Activated B cell treated with CpG ODN at 0.5 μM for 24 hours (primary cell): ENCODE results near the gene XIRP1. TPM values are rescaled to one million over a fixed set of nuclear protein-coding genes. Genes with fewer than 3 reads are reported as not detected.

ENCODE experiments used
- ATAC-seq: fragments of 200-7000 bp; cut with Tn5 transposase; one replicate; pipeline ENCODE4 v1.10.0; 2021; ENCODE audit warnings: low read depth, mild to moderate bottlenecking, moderate library complexity
- CTCF ChIA-PET: fragments of 350-600 bp; sonication (Branson Sonifier 250); formaldehyde crosslinking; loops from one replicate; lab custom pipeline; 2021; ENCODE audit warnings: antibody characterized with exemption; lab: Charles Lee
- POLR2A ChIA-PET: fragments of 350-600 bp; sonication (Branson Sonifier 250); formaldehyde crosslinking; loops from one replicate; lab custom pipeline; 2021; ENCODE audit warnings: antibody characterized with exemption; lab: Charles Lee
- DNase-seq: peaks from one replicate; pipeline ENCODE4 v3.0.0; 2022
- H3K27ac Mint-ChIP-seq: one replicate; pipeline ENCODE4 v1.8.0; 2020; ENCODE audit warnings: mixed read lengths
- H3K27me3 Mint-ChIP-seq: one replicate; pipeline ENCODE4 v1.8.0; 2021; ENCODE audit warnings: mixed read lengths
- H3K36me3 Mint-ChIP-seq: one replicate; pipeline ENCODE4 v1.8.0; 2021; ENCODE audit warnings: low read depth, mixed read lengths
- H3K4me1 Mint-ChIP-seq: one replicate; pipeline ENCODE4 v1.8.0; 2021; ENCODE audit warnings: mixed read lengths
- H3K4me3 Mint-ChIP-seq: one replicate; pipeline ENCODE4 v1.8.0; 2020; ENCODE audit warnings: mild to moderate bottlenecking, mixed read lengths
- H3K9me3 Mint-ChIP-seq: one replicate; pipeline ENCODE4 v1.8.0; 2020; ENCODE audit warnings: mixed read lengths
- CTCF ChIP-seq: fragments of 200-600 bp; IDR thresholded peaks from one replicate; pipeline ENCODE4 v1.8.0; 2022; ENCODE audit warnings: antibody characterized with exemption, mild to moderate bottlenecking
- intact Hi-C: fragments of 100-400 bp; cut with micrococcal nuclease; formaldehyde crosslinking; loops from one replicate; pipeline ENCODE4 v1.15.1; 2024
- total RNA-seq: library from RNA; stranded (reverse); gene quantifications from 2 replicates; pipeline ENCODE4 v1.2.3, GENCODE V29; 2022

XIRP1 gene
- total RNA-seq, 1 donor from 2014 or later, result 0.60 TPM

- H3K9me3 Mint-ChIP-seq, result no peaks in the 10 kb centered on the region
- ATAC-seq (peak; percentile 10), DNase-seq (no peak)
- H3K36me3 Mint-ChIP-seq, result peaks cover 43% of the 10 kb centered on the region
- H3K4me1 Mint-ChIP-seq, result peaks cover 78% of the 10 kb centered on the region
- peak overlapping the region; percentile 98 for H3K4me3 Mint-ChIP-seq
- H3K27me3 Mint-ChIP-seq, result no peaks in the 10 kb centered on the region
- ChIA-PET CTCF (interaction anchor here (1.2 to 2.5 kb wide), 2 partner anchors 41 to 42 kb away, joined by 3 to 6 read pairs; partner anchors contain the start of genes GORASP1 and TTC21A), POLR2A (interaction anchor here (0.8 to 6.0 kb wide), 9 partner anchors 12 to 235 kb away, joined by 3 to 42 read pairs (median 5); no protein-coding TSS in a partner anchor)
- intact Hi-C loops, result no loop called here
- TF ChIP-seq CTCF, result no peak
- H3K27ac Mint-ChIP-seq, result peak overlapping the region; percentile 99
These were observed 43.3 kb downstream of the XIRP1 start for GRCh38 chr3:39149059-39149455.

- CTCF ChIA-PET, result interaction anchor here (1.2 to 2.5 kb wide), 2 partner anchors 41 to 42 kb away, joined by 3 to 6 read pairs; partner anchors contain the start of genes GORASP1 and TTC21A
- H3K27me3 Mint-ChIP-seq, result no peaks in the 10 kb centered on the region
- H3K27ac Mint-ChIP-seq, result peak overlapping the region; percentile 99
- POLR2A ChIA-PET, result interaction anchor here (0.8 to 6.0 kb wide), 8 partner anchors 11 to 140 kb away, joined by 3 to 42 read pairs (median 6); no protein-coding TSS in a partner anchor
- peak overlapping the region; percentile 98 for H3K4me3 Mint-ChIP-seq
- ATAC-seq, result no peak
- TF ChIP-seq CTCF, result no peak
- peaks cover 49% of the 10 kb centered on the region for H3K36me3 Mint-ChIP-seq
- H3K9me3 Mint-ChIP-seq, result no peaks in the 10 kb centered on the region
- intact Hi-C loops, result no loop called here
- H3K4me1 Mint-ChIP-seq, result peaks cover 74% of the 10 kb centered on the region
- no peak for DNase-seq
These were observed 43.8 kb downstream of the XIRP1 start for GRCh38 chr3:39148435-39149058.

DNA sequence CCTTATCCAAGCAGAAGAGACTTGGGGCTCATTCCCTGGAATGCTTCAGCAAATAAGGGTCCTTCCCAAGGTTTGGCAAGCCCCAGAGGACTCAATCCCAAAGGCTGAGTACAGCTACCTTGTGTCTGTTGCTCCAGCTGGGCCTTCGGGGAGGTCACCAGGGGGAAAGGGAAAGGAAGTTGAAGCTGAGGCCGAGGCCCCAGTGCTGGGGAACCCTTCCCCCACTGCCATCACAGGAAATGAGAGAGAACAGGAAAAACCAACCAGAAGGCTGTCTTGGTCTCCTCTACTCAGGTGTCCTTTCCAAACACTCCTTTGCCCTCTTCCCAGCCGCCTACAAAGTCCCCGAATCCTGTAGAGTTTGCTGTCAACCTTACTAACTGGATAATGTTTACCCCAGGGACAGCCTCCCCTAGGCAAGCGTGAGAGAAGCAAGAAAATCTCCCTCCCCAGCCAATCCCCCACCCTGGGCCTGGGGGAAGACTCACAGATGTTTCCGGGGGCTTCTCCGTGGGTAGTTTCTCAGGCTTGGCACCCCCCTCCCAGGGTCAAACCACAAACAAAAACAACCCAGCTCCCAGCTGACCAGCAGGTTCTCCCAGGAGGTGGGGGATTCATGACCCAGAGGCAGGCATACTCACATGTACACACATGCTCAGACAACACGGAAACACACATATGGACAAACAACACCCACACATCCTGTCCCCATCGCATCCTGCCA lies 44.5 kb downstream of the XIRP1 start:
- Mint-ChIP-seq H3K27ac (peak overlapping the region; percentile 99), H3K27me3 (no peaks in the 10 kb centered on the region), H3K9me3 (no peaks in the 10 kb centered on the region), H3K4me1 (peaks cover 79% of the 10 kb centered on the region), H3K36me3 (peaks cover 55% of the 10 kb centered on the region), H3K4me3 (peak overlapping the region; percentile 98)
- POLR2A ChIA-PET, result interaction anchor here (1.0 to 6.0 kb wide), 7 partner anchors 11 to 140 kb away, joined by 3 to 42 read pairs (median 7); no protein-coding TSS in a partner anchor
- intact Hi-C loops, result no loop called here
- ATAC-seq, result no peak
- TF ChIP-seq CTCF, result no peak
- no peak for DNase-seq
- CTCF ChIA-PET, result interaction anchor here (0.9 to 2.5 kb wide), 3 partner anchors 21 to 140 kb away, joined by 3 to 6 read pairs (median 4); no protein-coding TSS in a partner anchor

DNA sequence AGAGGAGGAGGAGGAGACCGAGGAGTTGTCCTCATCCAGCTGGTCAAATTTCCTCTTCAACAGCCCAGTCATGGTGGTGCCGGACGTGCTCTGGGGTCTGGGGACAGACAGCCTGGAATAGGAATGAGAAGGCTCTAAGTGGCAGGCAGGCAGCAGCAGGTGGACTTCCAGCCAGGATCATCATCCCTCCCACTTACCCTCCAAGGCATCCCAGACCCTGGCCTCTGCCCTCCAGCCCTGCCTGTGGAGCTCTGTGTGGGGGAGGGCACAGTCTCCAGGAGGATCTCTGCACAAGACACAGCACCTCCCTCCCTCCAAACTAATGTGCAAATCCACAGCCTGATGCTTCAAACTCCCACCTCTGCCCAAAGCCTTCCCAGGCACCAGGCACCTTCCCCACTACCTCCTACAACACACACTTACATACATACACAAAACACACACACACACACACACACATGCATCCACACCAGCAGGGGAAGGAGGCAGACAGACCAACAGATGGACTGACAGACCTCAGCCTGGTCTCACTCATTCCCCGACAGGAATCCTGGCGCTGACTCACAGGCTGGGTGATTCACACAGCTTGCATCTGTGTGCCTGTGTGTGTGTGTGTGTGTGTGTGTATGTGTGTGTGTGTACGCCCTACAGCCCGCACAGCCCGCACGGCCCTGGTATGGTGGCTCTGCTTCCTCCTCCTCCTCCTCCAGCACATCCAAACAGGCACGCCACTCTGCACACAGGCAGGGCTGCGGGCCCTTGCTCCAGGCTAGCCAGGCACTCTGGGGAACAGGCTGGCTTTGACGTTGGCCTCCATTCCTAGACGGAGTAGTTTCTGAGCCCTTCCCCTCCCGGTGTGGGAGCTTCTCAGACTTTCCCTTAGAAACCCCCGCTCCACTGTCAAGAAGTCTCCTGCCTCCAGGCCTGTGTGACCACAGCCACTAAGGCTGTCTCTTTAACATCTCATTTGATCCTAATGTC lies 45.5 kb downstream of the XIRP1 start:
- peaks cover 55% of the 10 kb centered on the region for H3K36me3 Mint-ChIP-seq
- POLR2A ChIA-PET, result interaction anchor here (0.8 to 6.0 kb wide), 7 partner anchors 12 to 141 kb away, joined by 3 to 42 read pairs (median 6); no protein-coding TSS in a partner anchor
- CTCF ChIA-PET, result interaction anchor here (0.9 to 2.5 kb wide), 4 partner anchors 20 to 141 kb away, joined by 3 to 7 read pairs (median 5); no protein-coding TSS in a partner anchor
- peaks cover 81% of the 10 kb centered on the region for H3K4me1 Mint-ChIP-seq
- DNase-seq (no peak), ATAC-seq (peak; percentile 53)
- TF ChIP-seq CTCF, result no peak
- no peaks in the 10 kb centered on the region for H3K27me3 Mint-ChIP-seq
- H3K27ac Mint-ChIP-seq, result peak overlapping the region; percentile 99
- no peaks in the 10 kb centered on the region for H3K9me3 Mint-ChIP-seq
- peak overlapping the region; percentile 98 for H3K4me3 Mint-ChIP-seq
- intact Hi-C loops, result no loop called here
